T-helper 22 cell (primary cell): Measurements from ENCODE around the gene SRSF5.
A peak's percentile ranks its signal among the peaks of the same experiment; 100 is the strongest.
"Not testable (repeated sequence)": the region's sequence is repeated elsewhere in the genome, so short reads cannot be mapped to it uniquely, and the experiment has no call there.

Experiments used
- DNase-seq: peaks from one replicate; pipeline ENCODE4 v3.0.0-alpha.2; 2020; ENCODE audit warnings: low read depth

SRSF5 gene

DNA sequence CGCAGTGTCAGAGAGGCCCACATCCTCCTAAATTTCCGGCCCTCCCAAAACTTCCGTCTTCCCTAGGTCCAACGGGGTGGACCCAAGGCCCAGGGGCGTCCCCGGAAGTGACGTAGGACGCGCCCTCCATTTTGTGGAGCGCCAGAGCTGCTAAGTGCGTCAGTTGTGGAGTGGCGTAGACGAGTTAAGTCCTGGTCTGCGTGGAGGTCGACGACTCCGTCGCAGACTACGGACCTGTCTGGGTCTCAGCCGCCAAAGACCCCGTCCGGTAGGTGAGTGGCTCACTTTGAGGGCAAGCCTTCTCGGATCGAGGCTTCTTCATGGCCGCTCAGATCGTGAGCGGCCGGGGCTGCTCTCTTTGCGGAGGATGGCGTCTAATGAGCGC is at the start of gene SRSF5:
Gene SRSF5, plus strand, starts transcription at position 159 of the 385 bp plus-strand sequence. CDS start 1,015 bp downstream, outside the sequence.
- DNase-seq = peak; percentile 90

DNA sequence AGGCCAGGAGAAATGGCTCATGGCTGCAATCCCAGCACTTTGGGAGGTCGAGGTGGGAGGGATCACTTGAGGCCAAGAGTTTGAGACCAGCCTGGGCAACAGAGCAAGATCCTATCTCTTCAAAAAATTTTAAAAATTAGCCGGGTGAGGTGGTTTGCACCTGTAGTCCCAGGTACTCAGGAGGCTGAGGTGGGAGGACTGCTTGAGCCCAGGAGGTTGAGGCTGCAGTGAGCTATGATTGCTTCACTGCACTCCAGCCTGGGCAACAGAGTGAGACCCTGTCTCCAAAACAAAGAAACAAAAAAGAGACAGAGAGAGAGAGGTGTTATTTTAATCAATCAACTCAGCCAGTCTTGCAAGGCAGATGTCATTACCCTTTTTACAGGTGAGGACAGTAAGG is 48.3 kb upstream of the SRSF5 start:
- DNase-seq = not testable (repeated sequence)

DNA sequence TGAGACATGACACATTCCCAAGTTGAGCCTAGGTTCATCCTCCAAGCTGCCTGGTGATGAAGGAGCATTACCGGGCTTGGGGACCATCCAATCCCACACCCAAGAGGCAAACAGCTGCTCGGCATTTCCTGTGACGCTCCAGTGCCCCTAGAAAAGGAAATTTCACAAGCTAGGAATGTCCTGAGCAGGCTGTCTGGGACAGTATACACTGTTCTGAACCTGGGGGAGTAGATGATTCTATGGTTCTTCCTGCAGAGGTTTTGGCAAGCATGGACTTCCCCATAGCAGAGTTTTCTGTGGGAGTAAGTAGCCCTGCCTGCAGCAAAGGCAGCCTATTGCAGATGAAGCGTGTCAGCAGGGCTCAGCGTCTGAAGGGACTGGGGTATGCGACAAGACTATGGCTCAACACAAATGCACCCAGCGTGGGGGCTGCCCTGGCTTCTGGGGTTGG is 47.4 kb upstream of the SRSF5 start:
- DNase-seq = no peak

DNA sequence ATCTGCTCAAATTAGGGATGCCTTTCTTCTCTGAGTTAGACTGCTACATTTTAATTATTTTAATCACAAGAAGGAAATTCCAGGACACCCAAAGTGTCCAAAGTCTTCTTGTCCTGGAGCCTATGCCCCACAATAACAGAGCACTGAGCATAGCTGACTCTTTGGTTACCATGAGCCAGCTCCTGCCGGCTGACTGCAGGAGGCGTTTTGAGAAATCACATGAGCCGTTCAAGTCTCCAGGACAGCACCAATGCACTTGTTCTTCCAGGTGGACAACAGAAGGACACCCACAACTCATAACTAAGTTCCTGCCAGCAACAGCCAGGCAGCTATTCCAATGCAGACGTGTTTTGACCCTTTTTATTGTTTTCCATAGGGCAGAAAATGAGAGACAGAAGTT is 46.0 kb upstream of the SRSF5 start:
- no peak for DNase-seq

DNA sequence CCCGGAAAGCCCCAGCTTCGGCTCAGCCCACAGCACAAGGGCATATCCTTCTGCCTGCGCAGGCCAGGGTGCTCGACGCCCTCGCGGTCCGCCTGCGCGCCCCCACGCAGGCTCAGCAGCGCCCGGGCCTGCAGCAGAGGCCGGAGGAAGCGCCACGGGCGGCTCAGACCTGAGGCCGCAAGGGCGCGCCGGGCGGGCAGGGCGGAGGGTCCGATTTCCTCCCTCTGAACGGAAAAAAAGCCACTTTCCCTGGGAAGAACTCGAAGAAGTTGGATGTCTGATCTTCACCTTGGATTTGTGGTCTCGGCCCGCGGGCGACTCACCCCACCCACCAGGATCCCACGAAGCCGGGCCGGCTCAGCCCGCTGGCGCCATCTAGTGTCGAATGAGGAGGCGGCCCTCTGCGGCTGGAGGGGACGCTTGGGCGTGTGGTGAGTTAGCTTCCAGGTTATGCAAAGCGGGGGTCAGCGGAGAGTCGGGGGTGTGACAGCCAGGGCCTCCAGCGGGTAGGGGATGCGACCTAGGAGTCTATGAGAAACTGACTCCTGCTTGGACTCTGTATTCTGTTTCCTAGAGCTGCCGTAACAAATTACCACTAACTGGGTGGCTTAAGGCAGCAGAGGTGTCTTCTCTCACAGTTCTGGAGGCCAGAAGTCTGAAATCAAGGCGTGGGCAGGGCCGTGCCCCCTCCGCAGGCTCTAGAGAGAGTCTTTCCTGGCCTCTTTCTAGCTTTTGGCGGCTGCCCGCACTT is 40.0 kb upstream of the SRSF5 start:
- DNase-seq = peak; percentile 55

DNA sequence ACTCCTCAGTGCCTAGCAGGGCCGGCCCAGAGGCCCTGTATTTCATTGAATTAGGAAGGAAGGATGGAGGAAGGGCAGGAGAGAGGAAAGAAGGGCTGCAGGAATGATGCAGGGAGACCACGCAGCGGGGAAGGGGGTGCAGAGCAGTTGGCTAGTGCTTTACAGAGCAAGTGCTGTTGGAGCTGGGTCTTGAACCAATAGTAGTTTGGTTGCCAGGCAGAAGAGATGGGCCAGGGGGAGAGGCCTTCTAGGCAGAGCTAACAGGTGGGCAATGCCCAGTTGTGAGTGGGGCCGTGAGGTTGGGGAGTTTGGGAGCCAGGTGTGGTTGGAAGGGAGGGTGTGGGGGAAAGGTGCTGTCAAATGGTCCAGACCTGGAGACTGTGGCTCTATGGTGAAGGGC is 39.1 kb upstream of the SRSF5 start:
- DNase-seq = no peak

DNA sequence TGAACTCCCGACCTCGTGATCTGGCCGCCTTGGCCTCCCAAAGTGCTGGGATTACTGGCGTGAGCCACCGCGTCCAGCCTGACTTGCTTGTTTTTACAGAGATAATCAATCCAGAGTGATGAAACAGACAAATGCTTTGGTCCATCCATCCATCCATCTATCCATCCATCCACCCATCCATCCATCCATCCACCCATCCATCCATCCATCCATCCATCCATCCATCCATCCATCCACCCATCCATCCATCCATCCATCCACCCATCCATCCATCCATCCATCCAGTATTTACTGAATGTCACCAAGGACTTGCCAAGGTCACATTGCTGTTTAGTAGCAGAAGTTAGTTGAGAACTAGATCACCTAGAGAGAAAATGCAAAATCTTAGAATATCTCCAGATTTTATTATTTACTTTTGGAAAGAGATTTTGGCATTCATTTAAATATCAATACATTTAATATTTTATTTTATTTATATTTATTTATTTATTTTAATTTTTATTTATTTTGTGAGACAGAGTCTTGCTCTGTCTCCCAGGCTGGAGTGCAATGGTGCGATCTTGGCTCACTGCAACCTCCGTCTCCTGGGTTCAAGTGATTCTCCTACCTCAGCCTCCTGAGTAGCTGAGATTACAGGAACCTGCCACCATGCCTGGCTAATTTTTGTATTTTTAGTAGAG is 34.9 kb upstream of the SRSF5 start:
- not testable (repeated sequence) for DNase-seq

DNA sequence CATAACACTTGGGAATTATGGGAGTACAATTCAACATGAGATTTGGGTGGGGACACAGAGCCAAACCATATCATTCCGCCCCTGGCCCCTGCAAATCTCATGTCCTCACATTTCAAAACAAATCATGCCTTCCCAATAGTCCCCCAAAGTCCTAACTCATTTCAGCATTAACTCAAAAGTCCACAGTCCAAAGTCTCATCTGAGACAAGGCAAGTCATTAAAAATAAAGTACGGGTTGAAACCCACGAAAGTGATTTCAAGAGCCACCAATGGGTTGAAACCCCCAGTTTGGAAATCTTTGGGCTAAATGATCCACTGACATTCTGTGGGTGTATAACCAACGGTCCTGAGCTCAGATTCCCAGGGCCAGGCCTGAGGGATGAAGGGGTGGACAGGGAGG is 30.5 kb upstream of the SRSF5 start:
- not testable (repeated sequence) for DNase-seq

DNA sequence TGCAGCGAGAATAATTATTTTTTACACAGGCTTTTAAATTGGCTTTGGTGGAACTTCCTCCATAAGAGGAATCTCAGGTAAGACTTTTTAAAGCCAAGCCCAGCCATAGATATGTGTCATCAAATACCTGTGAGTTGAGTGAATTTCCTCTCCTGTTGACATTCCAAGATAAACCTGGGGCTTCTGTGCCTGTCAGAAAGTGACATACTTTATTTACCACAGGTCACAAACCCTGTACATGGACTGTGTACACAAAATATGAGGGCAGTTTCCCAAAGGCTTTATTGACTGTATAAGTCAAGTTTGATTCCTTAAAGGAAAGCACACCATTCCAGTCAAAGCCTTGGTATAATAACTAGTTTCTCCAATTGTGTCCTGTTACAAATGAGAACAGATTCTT is 25.9 kb upstream of the SRSF5 start:
- DNase-seq = no peak

DNA sequence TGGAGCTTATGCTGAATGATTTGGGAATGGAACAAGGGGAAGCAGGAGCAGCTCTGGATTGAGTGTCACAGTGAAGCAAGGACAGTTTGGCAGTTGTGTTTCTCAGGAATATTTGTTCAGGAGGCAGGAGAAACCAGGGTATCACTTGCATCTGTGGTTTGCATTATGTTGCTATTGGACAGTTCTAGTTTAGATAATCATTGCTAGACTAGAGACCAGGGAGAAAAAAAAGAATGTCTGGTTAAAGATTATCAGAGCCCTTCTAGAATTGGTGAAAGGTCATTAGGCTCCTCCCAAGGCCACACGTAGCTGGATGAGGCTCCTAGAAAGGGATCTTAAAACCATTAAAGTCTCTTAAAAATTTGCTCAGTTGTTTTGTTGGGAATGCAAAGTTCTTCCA is 17.0 kb upstream of the SRSF5 start:
- no peak for DNase-seq

DNA sequence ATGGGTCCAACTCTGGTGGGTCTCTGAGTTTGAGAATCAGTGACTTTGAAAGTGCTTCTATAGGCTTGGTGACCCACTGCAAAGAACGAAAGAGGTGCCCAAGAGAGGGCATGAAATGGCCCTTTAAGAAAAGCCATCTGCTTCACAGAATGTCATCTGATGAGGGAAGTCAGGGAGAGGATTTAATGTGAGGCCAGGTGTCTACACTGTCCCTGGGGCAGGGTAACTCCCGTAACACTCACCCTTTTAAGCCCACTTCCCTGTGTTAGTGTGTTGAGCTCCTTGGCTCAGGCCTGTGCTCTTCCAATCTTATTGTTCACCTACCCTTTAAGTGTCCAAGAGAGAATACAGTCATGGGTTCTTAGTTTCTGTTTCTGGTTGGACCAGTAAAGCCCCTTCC is 16.4 kb upstream of the SRSF5 start:
- DNase-seq = no peak

DNA sequence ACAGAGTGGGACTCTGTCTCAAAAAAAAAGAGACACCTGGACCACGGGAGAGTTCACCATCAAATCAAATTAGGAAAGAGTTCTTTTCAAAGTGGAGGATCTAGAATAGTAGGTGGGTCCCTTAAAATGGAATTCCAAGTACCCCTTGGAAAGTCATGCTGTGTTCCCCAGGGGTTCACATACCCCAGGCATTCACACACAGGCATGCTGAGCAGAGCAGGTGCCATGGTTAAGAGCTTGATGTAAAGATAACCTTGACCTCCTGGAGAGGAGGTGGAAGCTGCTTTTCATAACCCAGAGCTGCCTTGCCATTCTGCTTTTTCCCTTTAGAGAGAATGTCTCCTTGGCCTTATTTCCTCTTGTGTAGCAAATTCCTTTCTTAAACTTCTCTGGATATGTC is 14.2 kb upstream of the SRSF5 start:
- DNase-seq = no peak

DNA sequence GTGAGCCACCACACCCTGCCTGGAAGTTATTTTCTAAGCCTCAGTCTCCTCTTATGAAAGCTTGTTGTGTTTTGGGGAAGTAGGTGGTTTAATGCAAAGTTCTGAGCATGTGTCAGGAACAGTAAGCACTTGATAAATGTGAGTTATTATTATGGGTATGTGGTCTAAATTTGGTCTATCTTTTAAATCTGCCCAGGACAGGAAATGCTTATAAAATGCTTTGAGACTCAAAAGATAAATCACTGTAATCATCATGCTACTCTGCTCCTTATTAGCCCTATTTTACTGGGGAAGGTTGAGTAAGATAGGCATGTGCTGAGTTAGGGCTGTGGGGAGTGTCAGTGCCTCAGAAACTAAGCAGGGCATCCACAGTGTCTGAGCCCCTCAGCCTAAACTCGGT is 13.1 kb upstream of the SRSF5 start:
- DNase-seq = no peak

DNA sequence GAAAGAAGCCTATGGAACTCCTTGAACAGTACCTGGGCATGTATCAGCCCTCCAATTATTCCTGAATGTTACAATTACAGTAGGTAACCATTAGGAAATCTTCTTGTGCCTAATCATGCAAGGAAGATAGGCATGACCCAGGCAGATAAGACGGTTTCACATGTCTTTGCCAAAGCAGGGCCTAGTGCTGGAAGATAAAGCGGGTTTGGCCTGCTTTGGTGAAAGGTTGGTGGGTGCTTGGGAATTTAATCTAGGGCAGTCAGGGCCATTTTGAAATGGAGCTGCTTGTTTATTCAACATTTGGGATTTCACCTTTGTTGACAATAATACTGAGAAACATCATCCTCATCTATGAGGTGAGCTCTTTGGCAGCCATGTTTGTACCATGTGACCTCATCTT is 12.5 kb upstream of the SRSF5 start:
- DNase-seq = no peak

DNA sequence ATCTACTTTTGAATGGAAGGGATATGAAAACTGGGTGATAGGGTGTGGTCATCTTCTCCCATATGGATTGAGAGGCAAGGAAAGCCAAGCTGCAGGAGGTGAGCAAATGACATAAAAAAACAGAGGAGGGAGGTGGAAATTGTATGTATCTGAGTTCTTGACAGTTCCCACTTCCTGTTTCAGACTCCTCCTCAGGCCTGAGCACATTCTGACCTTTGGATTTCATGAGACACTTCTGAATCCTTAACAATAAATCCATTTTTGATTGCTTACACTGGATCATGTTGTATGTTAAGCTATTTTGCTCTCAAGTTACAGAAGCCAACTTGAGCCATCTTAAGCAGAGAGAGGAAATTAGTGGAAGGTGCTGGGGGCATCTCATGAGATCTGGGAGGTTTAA is 11.6 kb upstream of the SRSF5 start:
- DNase-seq = no peak

DNA sequence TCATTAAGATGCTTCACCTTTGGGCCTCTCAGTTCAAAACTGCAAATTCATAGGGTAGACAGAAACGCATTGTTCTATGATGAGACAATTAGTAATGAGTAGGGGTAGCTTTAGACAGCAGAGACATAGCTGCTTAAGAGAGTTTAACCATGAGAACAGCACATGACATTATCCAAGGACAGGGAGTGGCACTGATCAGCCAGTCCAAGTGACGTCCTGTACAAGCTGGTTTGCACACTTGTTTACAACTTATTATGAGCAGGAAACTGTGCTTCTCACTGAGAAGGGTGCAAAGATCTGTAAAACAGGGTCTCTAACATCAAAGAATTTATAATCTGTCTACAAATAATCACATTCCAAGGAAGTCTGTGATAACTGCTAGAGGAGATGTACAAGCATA is 11.2 kb upstream of the SRSF5 start:
- DNase-seq = no peak

DNA sequence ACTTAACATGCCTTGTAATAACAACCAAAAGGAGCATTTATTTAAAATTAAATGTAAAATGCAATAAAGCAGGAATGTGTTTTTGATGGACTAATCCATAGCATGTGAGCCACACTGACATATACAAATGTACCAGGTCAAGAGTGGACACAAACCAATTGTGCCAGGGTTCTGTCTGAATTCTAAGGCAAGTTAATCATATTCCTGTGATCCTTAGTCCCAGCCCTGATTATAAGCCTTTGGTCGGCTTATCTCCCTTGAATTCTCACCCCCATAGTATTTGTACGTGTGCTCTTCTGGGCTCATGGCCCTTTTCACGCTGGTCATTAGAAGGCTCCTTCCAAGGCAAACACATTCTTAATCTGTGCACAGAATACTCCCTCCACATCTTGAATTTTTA is 10.6 kb upstream of the SRSF5 start:
- DNase-seq = no peak

DNA sequence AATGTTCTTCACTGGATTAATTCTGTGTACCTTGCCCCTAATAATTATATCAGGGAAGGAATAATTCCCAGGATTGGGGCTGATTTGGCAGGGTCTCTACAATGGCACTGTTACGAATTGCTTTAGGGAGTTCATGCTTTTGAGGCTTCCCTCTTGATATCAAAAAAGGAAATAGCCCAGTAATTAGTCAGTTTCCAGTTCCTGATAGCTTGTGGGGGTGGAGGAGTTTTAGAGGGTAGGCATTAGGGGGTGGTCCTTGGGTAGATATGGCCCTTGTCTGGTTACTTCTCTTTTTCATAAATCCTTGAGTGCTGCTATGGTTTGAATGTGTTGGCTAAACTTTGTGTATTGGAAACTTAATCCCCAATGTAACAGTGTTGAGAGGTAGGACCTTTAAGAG is 6.1 kb upstream of the SRSF5 start:
- no peak for DNase-seq

DNA sequence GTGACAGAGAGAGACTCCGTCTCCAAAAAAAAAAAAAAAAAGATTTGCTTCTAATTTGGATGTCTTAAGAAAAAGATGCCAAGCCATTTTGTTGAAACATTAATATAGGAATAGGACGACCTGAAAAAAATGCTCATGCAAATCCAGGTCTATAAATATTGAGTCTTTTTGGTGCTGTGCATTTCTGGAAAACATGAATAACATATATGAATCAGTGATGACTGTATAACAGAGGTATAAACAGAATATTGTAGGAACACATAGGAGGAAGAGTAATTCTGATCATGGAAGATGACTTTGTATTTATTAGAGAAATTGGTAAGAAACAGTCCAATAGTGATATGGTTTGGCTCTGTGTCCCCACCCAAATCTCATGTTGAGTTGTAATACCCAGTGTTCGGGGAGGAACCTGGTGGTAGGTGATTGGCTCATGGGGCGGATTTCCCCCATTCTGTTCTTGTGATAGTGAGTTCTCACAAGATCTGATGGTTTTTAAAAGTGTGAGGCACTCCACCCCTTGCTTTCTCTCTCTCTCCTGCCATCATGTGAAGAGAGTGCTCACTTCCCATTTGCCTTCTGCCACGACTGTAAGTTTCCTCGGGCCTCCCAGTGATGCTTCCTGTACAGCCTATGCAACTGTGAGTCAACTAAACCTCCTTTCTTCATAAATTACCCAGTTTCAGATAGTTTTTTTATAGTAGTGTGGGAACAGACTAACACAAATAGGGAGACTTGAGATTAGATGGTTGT is 3.0 kb upstream of the SRSF5 start:
- no peak for DNase-seq

DNA sequence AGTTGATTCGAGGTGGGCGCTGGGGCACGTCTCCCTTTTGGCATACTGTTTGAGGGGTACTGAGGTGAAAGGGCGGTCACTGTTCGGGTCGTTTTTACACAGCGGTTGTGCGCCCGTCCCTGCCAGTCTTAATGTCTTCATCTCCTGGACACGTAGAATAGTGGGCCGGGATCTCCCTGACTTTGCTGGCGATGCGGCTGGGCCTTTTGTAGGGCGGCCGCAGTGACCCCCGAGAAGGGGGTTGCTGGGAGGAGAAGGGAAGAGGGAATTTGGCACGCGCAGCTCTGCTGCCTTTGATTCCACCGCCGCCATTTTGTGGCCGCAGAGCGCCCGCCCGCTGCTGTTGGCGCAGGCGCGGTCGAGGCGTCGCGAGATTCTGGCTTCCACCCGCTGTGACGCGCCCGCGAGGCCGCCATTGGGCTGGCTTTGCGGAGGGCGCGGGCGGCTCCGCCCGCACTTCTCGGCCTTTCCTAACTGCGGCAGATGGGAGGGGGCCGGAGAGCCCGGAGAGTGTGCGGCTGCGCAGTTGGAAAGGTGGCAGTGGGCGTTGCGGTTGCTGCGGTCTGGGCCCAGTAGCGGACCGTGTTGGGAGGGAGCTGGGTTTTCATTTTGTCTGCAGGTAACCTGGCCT is 542 bp downstream of the SRSF5 start:
- DNase-seq = peak; percentile 75

DNA sequence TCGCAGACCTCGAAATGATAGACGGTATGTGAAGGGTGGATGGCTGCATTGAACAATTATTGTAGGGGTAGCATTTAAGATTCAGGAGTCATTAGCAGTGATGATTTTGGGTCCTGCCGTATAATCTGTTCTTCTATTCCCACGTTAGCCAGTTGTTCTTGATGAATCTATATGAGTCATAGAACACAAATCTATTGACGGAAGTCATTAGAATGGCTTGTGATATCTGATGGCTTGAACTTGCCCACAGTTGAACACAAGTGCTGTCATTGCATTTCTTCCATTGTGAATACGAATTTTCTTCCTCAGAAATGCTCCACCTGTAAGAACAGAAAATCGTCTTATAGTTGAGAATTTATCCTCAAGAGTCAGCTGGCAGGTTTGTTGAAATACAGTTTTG is 1.9 kb downstream of the SRSF5 start:
- no peak for DNase-seq

DNA sequence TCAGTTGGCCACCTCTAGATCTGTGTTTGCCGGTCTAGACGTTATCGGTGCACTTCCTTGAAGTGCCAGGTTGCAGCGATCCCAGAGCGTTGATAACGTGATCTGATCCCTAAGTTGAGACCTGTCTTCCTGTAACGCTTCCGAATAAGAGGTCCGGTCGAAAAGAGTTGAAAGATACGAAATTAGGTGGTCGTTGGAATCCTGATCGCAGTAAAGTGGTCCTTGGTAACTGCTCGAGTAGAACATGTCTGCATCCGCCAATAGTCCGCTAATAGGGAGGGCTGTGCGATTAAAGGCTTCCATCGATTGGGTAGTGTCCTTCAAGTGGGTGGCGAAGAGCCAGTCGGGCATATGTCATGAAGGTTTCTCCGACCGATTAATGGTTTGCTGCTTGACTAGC is 2.7 kb downstream of the SRSF5 start:
- no peak for DNase-seq

DNA sequence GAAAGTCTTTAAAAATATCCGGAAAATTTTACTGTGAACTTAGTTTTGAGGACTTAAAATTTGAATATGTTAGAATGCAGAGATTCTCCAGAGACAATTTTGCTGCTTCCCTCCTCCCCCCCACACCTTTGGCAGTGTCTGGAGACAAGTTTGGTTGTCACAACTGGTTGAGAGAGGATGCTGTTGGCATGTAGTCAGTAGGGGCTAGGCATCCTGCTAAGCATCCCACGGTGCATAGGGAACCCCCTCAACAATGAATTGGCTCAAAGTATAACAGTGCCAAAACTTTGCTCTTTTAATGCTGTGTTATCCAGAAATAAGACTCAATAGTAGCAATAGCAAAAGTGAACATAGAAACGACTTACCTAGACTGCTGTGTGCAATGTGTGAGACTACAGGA is 3.6 kb downstream of the SRSF5 start:
- DNase-seq = no peak
